GM10266 (cell line): ENCODE results near the gene PAQR6.

ENCODE experiments used
- DNase-seq: peaks from one replicate; pipeline ENCODE4 v3.0.0; 2012; ENCODE audit errors: extremely low spot score
- TF ChIP-seq, protein P1 (sequence below): IDR thresholded peaks from 2 replicates; pipeline ENCODE4 v1.5.1; 2012; ENCODE audit warnings: mild to moderate bottlenecking, low read depth; ENCODE audit not compliant: control insufficient read depth, insufficient read depth; ENCODE audit errors: missing control alignments

PAQR6 gene

DNA sequence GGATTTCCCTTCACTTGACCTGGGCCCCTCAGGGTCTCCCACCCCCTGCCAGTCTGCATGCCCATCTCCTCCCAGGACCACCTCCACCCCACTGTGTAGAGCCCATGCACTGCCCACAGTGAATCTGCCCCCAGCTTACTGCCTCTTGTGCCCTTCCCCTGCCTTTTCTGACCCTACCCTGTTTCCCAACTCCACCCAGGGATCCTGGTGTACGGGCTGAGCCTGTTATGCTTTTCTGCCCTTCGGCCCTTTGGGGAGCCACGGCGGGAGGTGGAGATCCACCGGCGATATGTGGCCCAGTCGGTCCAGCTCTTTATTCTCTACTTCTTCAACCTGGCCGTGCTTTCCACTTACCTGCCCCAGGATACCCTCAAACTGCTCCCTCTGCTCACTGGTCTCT is 38.2 kb upstream of the PAQR6 start:
- DNase-seq: no peak
- TF ChIP-seq, protein P1, sequence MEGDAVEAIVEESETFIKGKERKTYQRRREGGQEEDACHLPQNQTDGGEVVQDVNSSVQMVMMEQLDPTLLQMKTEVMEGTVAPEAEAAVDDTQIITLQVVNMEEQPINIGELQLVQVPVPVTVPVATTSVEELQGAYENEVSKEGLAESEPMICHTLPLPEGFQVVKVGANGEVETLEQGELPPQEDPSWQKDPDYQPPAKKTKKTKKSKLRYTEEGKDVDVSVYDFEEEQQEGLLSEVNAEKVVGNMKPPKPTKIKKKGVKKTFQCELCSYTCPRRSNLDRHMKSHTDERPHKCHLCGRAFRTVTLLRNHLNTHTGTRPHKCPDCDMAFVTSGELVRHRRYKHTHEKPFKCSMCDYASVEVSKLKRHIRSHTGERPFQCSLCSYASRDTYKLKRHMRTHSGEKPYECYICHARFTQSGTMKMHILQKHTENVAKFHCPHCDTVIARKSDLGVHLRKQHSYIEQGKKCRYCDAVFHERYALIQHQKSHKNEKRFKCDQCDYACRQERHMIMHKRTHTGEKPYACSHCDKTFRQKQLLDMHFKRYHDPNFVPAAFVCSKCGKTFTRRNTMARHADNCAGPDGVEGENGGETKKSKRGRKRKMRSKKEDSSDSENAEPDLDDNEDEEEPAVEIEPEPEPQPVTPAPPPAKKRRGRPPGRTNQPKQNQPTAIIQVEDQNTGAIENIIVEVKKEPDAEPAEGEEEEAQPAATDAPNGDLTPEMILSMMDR: no peak

DNA sequence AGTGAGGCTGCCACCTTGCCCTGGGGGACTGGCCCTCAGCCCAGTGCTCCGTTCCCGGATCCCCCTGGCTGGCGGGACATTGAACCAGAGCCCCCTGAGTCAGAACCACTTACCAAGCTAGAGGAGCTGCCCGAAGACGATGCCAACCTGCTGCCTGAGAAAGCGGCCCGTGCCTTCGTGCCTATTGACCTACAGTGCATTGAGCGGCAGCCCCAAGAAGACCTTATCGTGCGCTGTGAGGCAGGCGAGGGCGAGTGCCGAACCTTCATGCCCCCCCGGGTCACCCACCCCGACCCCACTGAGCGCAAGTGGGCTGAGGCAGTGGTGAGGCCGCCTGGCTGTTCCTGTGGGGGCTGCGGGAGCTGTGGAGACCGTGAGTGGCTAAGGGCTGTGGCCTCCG is 37.6 kb upstream of the PAQR6 start:
- TF ChIP-seq, protein P1: no peak
- no peak for DNase-seq

DNA sequence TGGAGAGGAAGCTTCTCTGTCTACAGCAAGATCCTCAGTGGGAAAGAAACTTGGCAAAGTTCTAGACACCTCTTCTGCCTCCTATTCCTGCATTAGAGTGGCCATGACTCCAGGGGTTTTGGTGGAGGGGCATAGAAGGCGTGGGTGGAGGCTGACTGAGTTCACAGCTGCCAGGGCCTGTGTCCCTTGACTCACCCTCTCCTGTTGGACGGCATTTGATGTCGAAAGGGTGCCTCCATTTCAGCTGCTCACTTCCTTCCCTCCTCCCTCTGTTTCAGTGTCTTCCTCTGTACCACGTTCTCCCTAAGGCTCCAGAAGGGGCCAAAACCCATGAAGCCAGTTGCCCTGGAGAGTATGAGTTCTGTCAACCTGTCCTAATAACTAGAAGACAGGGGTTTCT is 36.9 kb upstream of the PAQR6 start:
- TF ChIP-seq, protein P1: no peak

DNA sequence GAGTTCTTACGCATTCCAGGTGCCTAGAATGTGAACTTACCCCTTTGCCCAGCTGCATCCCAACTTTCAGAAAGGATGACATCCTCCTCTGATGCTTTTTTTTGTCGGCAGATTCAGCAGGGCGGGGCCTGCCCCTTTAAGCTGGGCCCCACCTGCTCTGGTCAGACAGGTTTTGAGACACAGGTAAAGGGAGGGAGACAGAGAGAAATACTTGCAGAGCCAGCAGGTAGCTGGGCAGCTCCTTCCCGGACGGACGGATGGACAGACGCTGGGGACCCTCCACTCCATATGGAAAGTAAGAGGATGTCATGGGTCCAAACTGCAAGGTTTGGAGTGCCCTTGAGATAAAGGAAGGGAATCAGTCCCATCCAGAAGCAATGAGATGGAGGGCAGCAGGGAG is 36.3 kb upstream of the PAQR6 start, which contains the start of gene TMEM79:
Gene TMEM79, plus strand, starts transcription at position 214 of the 400 bp plus-strand sequence. CDS start 902 bp downstream, outside the sequence.
- no peak for DNase-seq
- TF ChIP-seq, protein P1: no peak

More for the DNA sequence above, 36.9 kb upstream of the PAQR6 start:
- DNase-seq: no peak

DNA sequence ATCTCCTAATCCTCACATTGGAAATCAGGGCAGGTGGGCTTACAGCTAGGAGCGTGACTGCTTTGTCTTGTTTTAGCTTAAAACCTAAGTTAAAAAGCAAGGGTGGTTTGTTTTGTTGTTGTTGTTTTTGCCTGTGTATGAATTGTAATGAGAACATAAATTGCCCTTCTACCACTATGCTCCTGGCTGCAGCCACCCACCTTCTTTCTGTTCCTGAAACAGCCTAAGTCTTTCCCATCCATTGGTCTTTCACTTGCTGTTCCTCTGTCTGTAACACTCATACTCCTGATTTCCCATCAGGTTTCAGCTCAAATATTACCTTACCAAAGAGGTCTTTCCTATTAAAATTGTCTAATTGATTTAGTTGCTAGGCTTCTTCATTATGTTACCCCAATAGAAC is 35.7 kb upstream of the PAQR6 start:
- TF ChIP-seq, protein P1: no peak
- DNase-seq: no peak

DNA sequence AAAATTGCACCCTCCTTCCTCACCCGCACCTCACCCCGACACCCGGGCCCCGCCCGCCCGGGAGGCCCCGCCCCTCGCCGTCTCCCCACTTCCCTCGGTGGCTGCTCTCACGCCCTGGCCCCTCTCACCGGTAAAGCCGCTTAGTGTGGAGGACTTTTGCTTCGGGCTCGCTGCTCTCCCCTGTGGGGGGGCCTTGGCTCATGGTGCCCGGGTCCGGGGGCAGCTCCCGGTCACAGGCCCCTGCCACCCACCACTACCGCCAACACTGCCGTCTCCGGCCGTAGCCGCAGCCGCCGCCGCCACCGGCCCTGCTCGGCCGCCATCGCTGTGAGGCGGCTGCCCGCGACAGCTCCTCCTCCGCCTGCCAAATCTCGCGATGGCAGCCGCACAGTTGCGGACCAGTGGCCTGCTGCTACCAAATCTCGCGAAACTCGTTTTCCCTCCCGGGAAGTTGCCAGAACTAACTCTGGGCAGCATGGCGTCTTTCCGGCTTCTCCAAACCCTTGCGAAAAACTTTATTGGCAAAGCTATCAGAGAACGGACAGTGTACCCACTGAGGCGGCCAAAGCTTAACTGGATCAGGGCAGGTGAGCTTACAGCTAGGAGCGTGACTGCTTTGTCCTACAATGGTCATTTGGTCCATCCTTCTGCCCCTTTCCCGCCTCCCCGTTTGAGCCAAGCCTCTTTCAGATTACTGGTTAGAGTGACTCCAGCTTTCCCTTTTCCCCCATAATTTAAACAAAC is 34.8 kb upstream of the PAQR6 start, which contains the start of gene SMG5:
Gene SMG5, minus strand, starts transcription at position 347 of the 744 bp plus-strand sequence. Its CDS starts 145 bp downstream, at position 202.
- peak; percentile 96 for DNase-seq
- TF ChIP-seq, protein P1: no peak
